Dedifferentiated amniotic fluid mesenchymal stem cell (primary cell): Measurements from ENCODE around the gene GREB1.

Experiments used
- DNase-seq: peaks from one replicate; pipeline ENCODE4 v3.0.0-alpha.2; 2016; ENCODE audit errors: extremely low spot score

The GREB1 gene, protein sequence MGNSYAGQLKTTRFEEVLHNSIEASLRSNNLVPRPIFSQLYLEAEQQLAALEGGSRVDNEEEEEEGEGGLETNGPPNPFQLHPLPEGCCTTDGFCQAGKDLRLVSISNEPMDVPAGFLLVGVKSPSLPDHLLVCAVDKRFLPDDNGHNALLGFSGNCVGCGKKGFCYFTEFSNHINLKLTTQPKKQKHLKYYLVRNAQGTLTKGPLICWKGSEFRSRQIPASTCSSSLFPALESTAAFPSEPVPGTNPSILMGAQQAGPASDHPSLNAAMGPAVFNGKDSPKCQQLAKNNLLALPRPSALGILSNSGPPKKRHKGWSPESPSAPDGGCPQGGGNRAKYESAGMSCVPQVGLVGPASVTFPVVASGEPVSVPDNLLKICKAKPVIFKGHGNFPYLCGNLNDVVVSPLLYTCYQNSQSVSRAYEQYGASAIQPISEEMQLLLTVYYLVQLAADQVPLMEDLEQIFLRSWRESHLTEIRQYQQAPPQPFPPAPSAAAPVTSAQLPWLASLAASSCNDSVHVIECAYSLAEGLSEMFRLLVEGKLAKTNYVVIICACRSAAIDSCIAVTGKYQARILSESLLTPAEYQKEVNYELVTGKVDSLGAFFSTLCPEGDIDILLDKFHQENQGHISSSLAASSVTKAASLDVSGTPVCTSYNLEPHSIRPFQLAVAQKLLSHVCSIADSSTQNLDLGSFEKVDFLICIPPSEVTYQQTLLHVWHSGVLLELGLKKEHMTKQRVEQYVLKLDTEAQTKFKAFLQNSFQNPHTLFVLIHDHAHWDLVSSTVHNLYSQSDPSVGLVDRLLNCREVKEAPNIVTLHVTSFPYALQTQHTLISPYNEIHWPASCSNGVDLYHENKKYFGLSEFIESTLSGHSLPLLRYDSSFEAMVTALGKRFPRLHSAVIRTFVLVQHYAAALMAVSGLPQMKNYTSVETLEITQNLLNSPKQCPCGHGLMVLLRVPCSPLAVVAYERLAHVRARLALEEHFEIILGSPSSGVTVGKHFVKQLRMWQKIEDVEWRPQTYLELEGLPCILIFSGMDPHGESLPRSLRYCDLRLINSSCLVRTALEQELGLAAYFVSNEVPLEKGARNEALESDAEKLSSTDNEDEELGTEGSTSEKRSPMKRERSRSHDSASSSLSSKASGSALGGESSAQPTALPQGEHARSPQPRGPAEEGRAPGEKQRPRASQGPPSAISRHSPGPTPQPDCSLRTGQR (N-terminal part only)

GRCh38 chr2:11533278-11534070, at the start of gene GREB1:
Gene GREB1 (plus strand): TSS chr2:11534045. CDS start chr2:11556615, 22,570 bp downstream.
- DNase-seq: no peak

DNA sequence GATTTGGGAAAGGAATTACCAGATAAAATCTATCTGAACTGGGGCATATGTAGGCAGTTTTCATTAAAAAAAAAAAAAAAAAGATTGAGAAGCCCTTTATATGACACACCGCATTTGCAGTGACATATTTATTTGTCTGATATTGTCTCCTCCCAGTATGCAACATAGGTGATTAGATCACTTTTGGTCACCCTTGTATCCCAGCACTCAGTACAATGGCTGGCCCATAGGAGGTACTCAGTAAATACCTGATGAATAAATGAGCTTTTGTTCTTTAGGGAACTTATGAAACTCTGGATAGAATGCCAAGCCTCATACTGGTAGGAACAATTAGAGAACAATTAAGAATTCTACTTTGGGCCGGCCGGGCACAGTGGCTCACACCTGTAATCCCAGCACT, 45.0 kb upstream of the GREB1 start:
- DNase-seq: no peak

GRCh38 chr2:11490194-11490593, 43.7 kb upstream of the GREB1 start:
- DNase-seq: no peak

DNA sequence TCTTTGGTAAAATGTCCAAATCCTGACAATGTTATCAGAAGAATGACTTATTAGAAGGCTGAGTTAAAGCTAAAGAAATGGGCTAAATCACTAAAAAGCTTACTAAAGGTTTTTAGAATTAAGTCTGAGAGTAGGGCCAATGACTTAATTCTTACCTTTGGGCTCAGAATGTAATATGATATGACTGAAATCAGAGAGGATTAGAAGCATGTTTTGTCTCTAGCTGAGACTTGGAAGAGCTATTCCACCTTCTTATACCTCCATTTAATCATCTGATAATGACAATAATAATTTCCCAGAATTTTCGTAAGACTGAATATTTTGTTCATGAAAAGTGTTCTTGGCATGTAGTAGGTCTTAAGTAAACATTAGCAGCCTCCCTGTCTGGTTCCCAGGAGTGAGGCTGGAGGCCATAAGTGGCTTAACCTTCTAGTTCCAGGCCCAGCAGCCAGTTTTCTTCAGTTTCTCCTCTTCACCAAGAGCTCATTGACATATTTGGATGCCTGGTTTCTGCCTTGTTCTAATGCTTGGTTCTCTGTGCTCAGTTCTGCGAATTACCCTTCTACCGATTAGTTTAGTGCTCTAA, 42.4 kb upstream of the GREB1 start:
- no peak for DNase-seq

DNA sequence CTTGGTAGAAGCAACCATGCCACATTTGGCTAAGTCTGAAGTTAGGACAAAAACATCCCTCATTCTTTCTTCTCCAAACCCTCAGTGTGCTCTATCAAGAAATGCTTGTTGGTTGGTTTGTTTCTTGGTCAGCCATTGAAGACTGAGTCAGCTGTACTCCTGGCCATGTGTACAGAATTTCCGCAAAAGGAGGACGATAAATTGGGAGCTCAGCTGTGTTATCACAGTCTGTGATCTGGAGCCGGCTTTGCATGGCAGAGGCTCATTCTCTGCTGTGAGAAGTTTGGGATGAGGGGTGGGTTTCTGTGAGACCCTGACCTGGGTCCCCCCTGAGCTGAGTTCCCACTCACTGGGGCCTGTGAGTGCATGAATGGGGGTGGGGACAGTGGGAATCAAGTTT, 41.6 kb upstream of the GREB1 start:
- no peak for DNase-seq

DNA sequence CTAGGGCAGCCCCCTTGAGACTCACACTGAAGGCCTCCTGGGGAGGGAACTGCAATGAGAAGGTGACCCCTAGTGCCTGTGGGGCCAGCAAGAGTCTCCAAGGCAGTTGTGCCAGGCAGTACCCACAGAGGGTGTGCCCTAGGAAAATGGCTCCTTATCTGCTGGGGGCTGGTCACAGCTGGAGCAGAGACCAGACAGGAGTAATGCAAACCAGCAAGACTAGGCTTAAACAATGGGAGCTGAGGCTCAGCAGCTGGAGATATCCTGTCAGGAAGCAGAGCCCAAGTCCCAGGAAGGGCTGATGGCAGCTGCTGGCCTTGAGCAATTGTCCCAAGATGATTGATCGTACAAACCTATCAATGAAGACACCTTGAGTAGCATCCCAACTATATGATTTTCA, 41.1 kb upstream of the GREB1 start:
- DNase-seq: no peak

DNA sequence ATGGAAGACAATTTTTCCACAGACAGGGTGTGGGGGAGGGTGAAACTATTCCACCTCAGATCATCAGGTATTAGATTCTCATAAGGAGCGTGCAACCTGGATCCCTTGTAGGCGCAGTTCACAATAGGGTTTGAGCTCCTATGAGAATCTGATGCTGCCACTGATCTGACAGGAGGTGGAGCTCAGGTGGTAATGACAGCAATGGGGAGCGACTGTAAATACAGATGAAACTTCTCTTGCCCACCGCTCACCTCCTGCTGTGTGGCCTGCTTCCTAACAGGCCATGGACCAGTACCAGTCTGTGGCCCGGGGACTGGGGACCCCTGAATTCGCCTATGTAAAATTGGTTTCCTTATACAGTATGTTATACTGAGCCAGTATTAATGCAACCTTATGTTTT, 40.6 kb upstream of the GREB1 start:
- DNase-seq: no peak

DNA sequence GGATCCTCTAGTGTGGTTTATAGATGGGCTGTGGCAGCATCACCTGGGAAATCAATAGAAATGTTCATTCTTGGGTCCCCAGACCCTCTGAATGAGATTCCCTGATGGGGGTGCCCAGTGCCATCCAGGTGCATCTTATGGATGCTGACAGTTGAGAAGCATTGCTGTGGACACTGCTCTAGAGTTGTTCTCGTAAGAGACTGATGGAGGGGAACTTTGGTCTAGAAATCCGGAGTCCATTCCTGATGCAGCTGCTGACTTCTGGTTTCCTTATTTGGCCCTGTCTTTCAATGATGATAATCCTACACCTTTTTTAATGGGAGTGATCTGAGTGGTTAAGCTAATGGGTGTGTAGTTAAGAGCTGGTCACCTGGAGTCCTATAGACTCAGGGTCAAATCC, 39.5 kb upstream of the GREB1 start:
- no peak for DNase-seq

- no peak for DNase-seq
Observed at GRCh38 chr2:11495844-11496681, 37.8 kb upstream of the GREB1 start.

GRCh38 chr2:11498543-11499034, 35.3 kb upstream of the GREB1 start:
- DNase-seq: no peak

GRCh38 chr2:11499081-11499743, 34.6 kb upstream of the GREB1 start:
- DNase-seq: no peak

DNA sequence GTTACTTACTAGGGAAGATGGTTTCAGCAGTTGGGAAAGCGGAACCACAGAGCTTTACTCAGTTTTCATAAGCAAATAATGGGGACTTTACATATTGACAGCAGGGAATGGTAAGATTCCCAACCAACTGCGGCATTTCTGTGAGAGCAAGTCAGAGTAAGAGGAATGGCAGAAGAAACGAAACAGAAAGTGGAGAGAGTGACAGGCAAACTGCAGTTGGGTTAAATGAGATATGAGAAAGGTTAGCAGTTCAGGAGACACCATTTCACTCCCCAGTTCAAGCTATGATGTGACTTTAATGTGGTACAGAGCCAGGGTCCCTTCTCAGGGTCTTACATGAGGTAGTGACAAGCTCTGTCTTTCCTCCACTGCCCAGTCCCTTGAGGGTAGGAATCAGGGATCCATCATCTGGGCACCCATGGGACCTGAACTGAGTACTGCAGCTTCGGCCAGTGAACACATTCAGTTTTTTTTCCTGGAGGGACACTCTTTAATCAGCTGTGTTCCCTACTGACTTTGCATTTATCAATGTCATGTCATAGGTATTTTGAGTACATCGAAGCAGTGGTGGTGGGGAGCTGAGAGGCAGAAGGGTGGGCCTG, 33.0 kb upstream of the GREB1 start:
- DNase-seq: no peak

DNA sequence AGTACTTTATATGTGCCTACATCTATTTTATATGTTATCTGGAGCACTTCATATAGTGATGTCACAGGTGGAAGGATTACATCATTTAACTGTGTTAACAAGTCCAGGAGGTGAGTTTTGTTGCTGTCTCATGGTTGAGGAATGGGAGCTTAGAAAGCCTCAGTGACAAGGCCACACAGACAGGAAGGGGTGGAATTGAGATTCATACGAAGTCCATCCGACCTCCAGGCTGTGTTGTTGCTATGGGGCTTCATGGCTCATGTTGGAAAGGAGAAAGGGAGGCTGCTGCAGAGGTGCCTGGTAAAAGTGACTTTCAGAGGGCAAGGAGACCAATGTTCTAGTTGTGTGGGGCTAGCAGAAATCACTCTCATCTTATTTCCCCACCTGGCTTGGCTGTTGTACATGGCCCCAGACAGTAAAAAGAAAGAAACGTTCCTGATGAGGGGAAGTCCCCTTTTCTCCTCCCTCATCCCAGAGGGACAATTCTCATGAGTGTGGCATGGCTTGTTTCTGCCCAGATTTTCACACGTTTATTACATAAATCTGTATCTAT, 31.0 kb upstream of the GREB1 start:
- DNase-seq: no peak

GRCh38 chr2:11503354-11503927, 30.4 kb upstream of the GREB1 start:
- no peak for DNase-seq

DNA sequence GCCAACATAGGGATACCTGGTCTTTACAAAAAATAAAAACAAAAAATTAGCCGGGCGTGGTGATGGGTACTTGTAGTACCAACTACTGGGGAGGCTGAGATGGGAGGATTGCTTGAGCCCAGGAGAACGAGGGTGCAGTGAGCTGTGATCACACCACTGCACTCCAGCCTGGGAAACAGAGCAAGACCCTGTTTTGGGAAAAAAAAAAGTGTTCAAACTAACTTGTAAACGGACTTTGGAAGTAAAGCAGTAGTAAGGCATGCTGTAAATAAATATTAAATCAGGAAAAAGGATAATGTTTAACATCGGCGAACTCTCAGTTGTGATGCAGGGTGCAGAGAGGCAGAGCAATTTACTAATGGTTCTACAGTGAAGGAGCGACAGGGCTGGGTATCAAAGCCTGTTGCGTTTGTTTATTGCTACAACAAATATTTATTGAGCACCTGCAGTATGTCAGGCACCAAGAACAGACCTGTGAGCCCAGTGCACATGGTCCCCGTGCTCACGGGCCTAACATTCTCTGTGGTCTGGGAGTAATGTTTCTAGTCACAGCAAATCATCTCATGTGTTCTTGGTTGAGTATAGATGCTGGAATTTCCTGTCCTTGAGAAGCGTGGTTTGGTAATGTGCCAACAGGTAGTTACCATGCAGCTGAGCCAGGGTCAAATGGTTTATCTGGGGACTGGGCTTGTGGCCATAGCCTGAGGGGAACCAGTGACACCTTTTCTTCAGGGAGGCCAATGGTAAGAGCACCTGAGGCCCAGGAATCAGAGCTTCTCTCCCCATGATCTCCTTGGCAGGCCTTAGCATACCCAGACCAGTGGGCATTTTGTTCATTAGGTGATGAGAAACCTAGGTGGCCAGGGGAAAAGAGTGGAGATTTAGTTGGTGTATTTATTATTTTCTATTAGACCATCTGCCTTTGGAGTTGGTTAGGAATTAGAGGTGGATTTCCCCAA, 27.9 kb upstream of the GREB1 start:
- DNase-seq: no peak

GRCh38 chr2:11506611-11506969, 27.3 kb upstream of the GREB1 start:
- DNase-seq: no peak

- no peak for DNase-seq
Observed at GRCh38 chr2:11507517-11507916, 26.3 kb upstream of the GREB1 start.
